Peyer's patch (tissue), 4 donors: ENCODE results near the gene DBNDD1.

Experiments used
- POLR2A ChIP-seq, 2 donors: fragments of 450-650 bp; IDR thresholded peaks; one replicate each; pipeline ENCODE4 v1.5.1; 2017; ENCODE audit warnings: antibody characterized with exemption in 2 of 2, mild to moderate bottlenecking in 2 of 2, moderate library complexity in 2 of 2
- TF ChIP-seq, protein P1 (sequence below), 6 experiments: fragments of 450-650 bp in 4 of 6; fragments of 200-600 bp in 2 of 6; sonication (generic) in 1 of 6; IDR thresholded peaks; one replicate each; pipeline ENCODE4 v1.5.1; 2017 to 2019; ENCODE audit warnings: antibody characterized with exemption in 6 of 6, mild to moderate bottlenecking in 3 of 6, moderate library complexity in 1 of 6

DNA sequence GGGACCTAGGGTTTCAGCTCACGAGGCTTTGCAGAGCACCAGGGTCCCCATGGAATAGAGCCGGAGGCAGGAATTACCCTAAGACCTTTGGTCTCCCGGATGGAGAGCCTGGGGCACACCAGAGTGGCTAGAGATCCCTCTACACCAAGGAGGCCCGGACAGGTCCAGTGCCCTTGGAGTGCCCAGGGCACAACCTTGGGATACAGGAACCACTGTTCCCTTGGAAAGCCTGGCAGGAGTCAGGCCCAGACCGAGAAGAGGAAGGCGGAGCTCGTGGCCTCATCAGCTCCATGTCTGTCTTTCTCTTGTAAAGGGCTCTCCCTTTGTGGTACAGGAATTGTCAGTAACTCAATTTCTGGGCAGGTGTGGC is 3.8 kb upstream of the DBNDD1 start:
- TF ChIP-seq, protein P1, sequence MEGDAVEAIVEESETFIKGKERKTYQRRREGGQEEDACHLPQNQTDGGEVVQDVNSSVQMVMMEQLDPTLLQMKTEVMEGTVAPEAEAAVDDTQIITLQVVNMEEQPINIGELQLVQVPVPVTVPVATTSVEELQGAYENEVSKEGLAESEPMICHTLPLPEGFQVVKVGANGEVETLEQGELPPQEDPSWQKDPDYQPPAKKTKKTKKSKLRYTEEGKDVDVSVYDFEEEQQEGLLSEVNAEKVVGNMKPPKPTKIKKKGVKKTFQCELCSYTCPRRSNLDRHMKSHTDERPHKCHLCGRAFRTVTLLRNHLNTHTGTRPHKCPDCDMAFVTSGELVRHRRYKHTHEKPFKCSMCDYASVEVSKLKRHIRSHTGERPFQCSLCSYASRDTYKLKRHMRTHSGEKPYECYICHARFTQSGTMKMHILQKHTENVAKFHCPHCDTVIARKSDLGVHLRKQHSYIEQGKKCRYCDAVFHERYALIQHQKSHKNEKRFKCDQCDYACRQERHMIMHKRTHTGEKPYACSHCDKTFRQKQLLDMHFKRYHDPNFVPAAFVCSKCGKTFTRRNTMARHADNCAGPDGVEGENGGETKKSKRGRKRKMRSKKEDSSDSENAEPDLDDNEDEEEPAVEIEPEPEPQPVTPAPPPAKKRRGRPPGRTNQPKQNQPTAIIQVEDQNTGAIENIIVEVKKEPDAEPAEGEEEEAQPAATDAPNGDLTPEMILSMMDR (IDR thresholded peaks at IDR 0.05), result no peak
- TF ChIP-seq POLR2A (IDR thresholded peaks at IDR 0.05), result no peak
